GM12878 (cell line): ENCODE data around the gene THAP6. TPM values are rescaled to one million over a fixed set of nuclear protein-coding genes. Genes with fewer than 3 reads are reported as not detected.
A peak's percentile ranks its signal among the peaks of the same experiment; 100 is the strongest.

Source experiments
- ETV6 ChIP-seq, 2 experiments: fragments of 450-650 bp in 1 of 2; IDR thresholded peaks in 1 of 2; conservative IDR thresholded peaks in 1 of 2; 2 replicates each; pipeline ENCODE4 v1.6.1; 2014; ENCODE audit warnings: antibody characterized with exemption in 1 of 2, borderline replicate concordance in 1 of 2, low read depth in 1 of 2, mild to moderate bottlenecking in 1 of 2, moderate library complexity in 1 of 2
- EZH2 ChIP-seq: IDR thresholded peaks from 2 replicates; pipeline ENCODE4 v1.6.1; 2012; ENCODE audit warnings: low read depth, mild to moderate bottlenecking, control low read depth, inconsistent platforms, low read length, borderline replicate concordance; ENCODE audit not compliant: control insufficient read depth
- HDGF ChIP-seq: fragments of 450-650 bp; IDR thresholded peaks from 2 replicates; pipeline ENCODE4 v1.6.1; 2016; ENCODE audit warnings: antibody characterized with exemption
- NR2C1 ChIP-seq: fragments of 450-650 bp; IDR thresholded peaks from 2 replicates; pipeline ENCODE4 v1.6.1; 2017; ENCODE audit warnings: antibody characterized with exemption, mild to moderate bottlenecking, moderate library complexity
- POU2F2 ChIP-seq: IDR thresholded peaks from 3 replicates; pipeline ENCODE4 v1.6.1; 2011; ENCODE audit warnings: low read depth, mild to moderate bottlenecking, low read length, borderline replicate concordance
- SMC3 ChIP-seq: IDR thresholded peaks from 2 replicates; pipeline ENCODE4 v1.6.1; 2011; ENCODE audit warnings: low read length, improper control_type of control experiment, borderline replicate concordance
- SRF ChIP-seq, 2 experiments: IDR thresholded peaks; 2 replicates each; pipeline ENCODE4 v1.6.1; 2011; ENCODE audit warnings: low read depth in 2 of 2, low read length in 2 of 2, mild to moderate bottlenecking in 1 of 2, moderate library complexity in 1 of 2
- TAF1 ChIP-seq: IDR thresholded peaks from 2 replicates; pipeline ENCODE4 v1.6.1; 2011; ENCODE audit warnings: mild to moderate bottlenecking, low read depth, low read length, borderline replicate concordance
- ZBTB4 ChIP-seq: fragments of 450-650 bp; formaldehyde crosslinking; IDR thresholded peaks from 2 replicates; pipeline ENCODE4 v1.4.0; 2022; ENCODE audit warnings: mild to moderate bottlenecking, moderate library complexity
- polyA plus RNA-seq, 11 experiments: library from polyadenylated mRNA; depleted of rRNA in 4 of 11; unstranded in 6 of 11; stranded (reverse) in 5 of 11; fragments of >200 nt; fragmentation: Nextera tagmentation in 4 of 11; fragmentation: Illumina TruSeq in 1 of 11; extraction: Ambion mirVana in 4 of 11; extraction: Trizol in 1 of 11; gene quantifications; 1 replicate in 1 of 11; 2 replicates in 10 of 11; pipeline versions ENCODE4 v1.2.1 to v1.2.3, GENCODE V29; 2011 to 2016; ENCODE audit warnings: inconsistent platforms in 2 of 11, missing spikeins in 2 of 11, low read depth in 1 of 11
- total RNA-seq, 4 experiments: library from RNA; depleted of rRNA in 3 of 4; stranded (reverse); fragments of >200 nt in 3 of 4; fragmentation: Illumina TruSeq in 1 of 4; extraction: Trizol in 1 of 4; gene quantifications; 2 replicates each; pipeline versions ENCODE4 v1.2.1 to v1.2.3, GENCODE V29; 2013 to 2021
- TF ChIP-seq, protein P1 (sequence below): fragments of 450-650 bp; IDR thresholded peaks from 2 replicates; pipeline ENCODE4 v1.6.1; 2016; ENCODE audit warnings: mild to moderate bottlenecking, moderate library complexity, borderline replicate concordance
- TF ChIP-seq, protein P2 (sequence below): fragments of 450-650 bp; IDR thresholded peaks from 2 replicates; pipeline ENCODE4 v1.6.1; 2017; ENCODE audit warnings: low read depth, mild to moderate bottlenecking, moderate library complexity
- TF ChIP-seq, protein P3 (sequence below): fragments of 450-650 bp; IDR thresholded peaks from 2 replicates; pipeline ENCODE4 v1.6.1; 2017; ENCODE audit warnings: antibody characterized with exemption, mild to moderate bottlenecking, moderate library complexity
- TF ChIP-seq, protein P4 (sequence below): fragments of 150-350 bp; IDR thresholded peaks from 2 replicates; pipeline ENCODE4 v1.6.1; 2014; ENCODE audit warnings: mild to moderate bottlenecking, low read depth, low read length

THAP6 gene
- total and polyA plus RNA-seq, 10 of the 15 experiments (the other 5 are each of a cell fraction or from before 2014, with no cell fraction given): 8.9 to 21.9 (median 12.8) TPM

GRCh38 chr4:75514131-75514948 lies at the start of gene THAP6, which contains the start of gene RCHY1 (continued):
- TF ChIP-seq ETV6 (conservative IDR thresholded peaks at IDR 0.05 in 1 of 2, IDR thresholded peaks at IDR 0.05 in 1 of 2; ENCODE audit: borderline replicate concordance in 1 of 2, low read depth in 1 of 2) (peak in 1 of 2 experiments; percentile 81; a peak in 2 of 4 replicates), NR2C1 (peak; percentile 68), ZBTB4 (CRISPR knock-in tag) (peak; percentile 69; the same call in 1 of the 2 replicates), EZH2 (no peak), HDGF (peak; percentile 75), POU2F2 (peak; percentile 54; the same call in 1 of the 3 replicates), TAF1 (peak; percentile 72; the same call in 1 of the 2 replicates), SMC3 (no peak), SRF (IDR thresholded peaks at IDR 0.05; ENCODE audit: low read depth in 2 of 2, low read length in 2 of 2) (peak; percentile 56 to 61; a peak in 1 of 4 replicates)
- TF ChIP-seq, protein P1, sequence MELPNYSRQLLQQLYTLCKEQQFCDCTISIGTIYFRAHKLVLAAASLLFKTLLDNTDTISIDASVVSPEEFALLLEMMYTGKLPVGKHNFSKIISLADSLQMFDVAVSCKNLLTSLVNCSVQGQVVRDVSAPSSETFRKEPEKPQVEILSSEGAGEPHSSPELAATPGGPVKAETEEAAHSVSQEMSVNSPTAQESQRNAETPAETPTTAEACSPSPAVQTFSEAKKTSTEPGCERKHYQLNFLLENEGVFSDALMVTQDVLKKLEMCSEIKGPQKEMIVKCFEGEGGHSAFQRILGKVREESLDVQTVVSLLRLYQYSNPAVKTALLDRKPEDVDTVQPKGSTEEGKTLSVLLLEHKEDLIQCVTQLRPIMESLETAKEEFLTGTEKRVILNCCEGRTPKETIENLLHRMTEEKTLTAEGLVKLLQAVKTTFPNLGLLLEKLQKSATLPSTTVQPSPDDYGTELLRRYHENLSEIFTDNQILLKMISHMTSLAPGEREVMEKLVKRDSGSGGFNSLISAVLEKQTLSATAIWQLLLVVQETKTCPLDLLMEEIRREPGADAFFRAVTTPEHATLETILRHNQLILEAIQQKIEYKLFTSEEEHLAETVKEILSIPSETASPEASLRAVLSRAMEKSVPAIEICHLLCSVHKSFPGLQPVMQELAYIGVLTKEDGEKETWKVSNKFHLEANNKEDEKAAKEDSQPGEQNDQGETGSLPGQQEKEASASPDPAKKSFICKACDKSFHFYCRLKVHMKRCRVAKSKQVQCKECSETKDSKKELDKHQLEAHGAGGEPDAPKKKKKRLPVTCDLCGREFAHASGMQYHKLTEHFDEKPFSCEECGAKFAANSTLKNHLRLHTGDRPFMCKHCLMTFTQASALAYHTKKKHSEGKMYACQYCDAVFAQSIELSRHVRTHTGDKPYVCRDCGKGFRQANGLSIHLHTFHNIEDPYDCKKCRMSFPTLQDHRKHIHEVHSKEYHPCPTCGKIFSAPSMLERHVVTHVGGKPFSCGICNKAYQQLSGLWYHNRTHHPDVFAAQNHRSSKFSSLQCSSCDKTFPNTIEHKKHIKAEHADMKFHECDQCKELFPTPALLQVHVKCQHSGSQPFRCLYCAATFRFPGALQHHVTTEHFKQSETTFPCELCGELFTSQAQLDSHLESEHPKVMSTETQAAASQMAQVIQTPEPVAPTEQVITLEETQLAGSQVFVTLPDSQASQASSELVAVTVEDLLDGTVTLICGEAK: peak; percentile 95
- TF ChIP-seq, protein P2, sequence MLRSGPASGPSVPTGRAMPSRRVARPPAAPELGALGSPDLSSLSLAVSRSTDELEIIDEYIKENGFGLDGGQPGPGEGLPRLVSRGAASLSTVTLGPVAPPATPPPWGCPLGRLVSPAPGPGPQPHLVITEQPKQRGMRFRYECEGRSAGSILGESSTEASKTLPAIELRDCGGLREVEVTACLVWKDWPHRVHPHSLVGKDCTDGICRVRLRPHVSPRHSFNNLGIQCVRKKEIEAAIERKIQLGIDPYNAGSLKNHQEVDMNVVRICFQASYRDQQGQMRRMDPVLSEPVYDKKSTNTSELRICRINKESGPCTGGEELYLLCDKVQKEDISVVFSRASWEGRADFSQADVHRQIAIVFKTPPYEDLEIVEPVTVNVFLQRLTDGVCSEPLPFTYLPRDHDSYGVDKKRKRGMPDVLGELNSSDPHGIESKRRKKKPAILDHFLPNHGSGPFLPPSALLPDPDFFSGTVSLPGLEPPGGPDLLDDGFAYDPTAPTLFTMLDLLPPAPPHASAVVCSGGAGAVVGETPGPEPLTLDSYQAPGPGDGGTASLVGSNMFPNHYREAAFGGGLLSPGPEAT: peak; percentile 87
- TF ChIP-seq, protein P3, sequence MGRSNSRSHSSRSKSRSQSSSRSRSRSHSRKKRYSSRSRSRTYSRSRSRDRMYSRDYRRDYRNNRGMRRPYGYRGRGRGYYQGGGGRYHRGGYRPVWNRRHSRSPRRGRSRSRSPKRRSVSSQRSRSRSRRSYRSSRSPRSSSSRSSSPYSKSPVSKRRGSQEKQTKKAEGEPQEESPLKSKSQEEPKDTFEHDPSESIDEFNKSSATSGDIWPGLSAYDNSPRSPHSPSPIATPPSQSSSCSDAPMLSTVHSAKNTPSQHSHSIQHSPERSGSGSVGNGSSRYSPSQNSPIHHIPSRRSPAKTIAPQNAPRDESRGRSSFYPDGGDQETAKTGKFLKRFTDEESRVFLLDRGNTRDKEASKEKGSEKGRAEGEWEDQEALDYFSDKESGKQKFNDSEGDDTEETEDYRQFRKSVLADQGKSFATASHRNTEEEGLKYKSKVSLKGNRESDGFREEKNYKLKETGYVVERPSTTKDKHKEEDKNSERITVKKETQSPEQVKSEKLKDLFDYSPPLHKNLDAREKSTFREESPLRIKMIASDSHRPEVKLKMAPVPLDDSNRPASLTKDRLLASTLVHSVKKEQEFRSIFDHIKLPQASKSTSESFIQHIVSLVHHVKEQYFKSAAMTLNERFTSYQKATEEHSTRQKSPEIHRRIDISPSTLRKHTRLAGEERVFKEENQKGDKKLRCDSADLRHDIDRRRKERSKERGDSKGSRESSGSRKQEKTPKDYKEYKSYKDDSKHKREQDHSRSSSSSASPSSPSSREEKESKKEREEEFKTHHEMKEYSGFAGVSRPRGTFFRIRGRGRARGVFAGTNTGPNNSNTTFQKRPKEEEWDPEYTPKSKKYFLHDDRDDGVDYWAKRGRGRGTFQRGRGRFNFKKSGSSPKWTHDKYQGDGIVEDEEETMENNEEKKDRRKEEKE: peak; percentile 76
- TF ChIP-seq, protein P4, sequence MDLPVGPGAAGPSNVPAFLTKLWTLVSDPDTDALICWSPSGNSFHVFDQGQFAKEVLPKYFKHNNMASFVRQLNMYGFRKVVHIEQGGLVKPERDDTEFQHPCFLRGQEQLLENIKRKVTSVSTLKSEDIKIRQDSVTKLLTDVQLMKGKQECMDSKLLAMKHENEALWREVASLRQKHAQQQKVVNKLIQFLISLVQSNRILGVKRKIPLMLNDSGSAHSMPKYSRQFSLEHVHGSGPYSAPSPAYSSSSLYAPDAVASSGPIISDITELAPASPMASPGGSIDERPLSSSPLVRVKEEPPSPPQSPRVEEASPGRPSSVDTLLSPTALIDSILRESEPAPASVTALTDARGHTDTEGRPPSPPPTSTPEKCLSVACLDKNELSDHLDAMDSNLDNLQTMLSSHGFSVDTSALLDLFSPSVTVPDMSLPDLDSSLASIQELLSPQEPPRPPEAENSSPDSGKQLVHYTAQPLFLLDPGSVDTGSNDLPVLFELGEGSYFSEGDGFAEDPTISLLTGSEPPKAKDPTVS: no peak
